Measurements from ENCODE around the gene HJURP.

Gene HJURP

DNA sequence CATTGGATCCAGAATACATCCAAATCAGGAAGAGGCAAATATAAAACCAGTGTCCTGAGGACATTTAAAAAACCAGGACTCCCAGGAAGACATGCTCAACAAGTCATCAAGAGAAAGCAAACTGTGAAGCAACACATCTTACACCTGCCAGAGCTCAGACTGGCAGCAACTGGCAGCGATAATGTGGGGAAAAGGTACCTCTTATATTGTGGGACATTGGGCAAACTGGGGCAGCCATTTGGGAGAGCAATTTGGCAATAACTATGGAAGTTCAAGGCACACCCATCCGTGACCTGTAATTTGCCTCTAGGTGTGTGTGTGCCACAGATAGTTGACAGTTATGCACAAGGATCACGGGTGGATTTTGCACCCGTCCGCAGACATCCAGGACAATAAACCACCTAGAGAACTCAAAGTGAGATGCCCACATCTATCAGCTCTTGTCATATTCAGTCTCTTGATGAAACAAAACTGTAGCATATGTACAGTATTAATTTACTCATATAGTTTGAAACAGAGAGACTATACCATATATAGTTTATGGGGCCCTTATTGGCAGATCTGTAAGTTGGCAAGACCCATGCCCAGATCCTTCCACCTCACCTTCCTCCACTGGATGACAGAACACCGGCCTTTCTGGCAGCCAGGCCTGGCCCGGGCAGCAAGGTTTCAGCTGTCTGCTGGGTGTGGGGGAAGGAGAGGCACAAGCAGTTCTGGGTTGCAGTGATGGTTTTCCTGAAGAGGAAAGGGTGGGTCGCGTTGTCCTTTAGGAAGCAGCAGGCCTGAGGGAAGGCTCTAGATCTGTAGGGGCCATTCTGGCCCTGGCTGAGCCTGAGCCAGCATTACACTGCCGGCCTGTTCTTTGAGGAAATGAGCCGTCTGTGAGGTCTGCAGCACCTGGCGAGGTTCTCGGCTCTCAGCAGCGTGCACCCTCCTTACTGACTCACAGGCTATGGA lies 18.8 kb downstream of the HJURP start:
- no peak overlapping the region for H3K4me3 ChIP-seq (ENCODE audit: low read length)
- H3K9me3 ChIP-seq (ENCODE audit: control insufficient read depth, insufficient read depth, low read length), result no peaks in the 10 kb centered on the region
- peaks cover 30% of the 10 kb centered on the region for H4K20me1 ChIP-seq (ENCODE audit: control insufficient read depth, insufficient read depth, low read depth, low read length)
- no peaks in the 10 kb centered on the region for H3K9me2 ChIP-seq (replicated peaks; ENCODE audit: control insufficient read depth, low read length)
- no peak overlapping the region for H3K4me2 ChIP-seq (ENCODE audit: low read length)
- peaks cover 11% of the 10 kb centered on the region for H3K4me1 ChIP-seq (ENCODE audit: control insufficient read depth, low read length)
- peaks cover 65% of the 10 kb centered on the region for H3K36me3 ChIP-seq (ENCODE audit: control insufficient read depth, low read length)
- no peak overlapping the region for H3K27ac ChIP-seq (ENCODE audit: low read depth, low read length)
- TF ChIP-seq, protein P1, sequence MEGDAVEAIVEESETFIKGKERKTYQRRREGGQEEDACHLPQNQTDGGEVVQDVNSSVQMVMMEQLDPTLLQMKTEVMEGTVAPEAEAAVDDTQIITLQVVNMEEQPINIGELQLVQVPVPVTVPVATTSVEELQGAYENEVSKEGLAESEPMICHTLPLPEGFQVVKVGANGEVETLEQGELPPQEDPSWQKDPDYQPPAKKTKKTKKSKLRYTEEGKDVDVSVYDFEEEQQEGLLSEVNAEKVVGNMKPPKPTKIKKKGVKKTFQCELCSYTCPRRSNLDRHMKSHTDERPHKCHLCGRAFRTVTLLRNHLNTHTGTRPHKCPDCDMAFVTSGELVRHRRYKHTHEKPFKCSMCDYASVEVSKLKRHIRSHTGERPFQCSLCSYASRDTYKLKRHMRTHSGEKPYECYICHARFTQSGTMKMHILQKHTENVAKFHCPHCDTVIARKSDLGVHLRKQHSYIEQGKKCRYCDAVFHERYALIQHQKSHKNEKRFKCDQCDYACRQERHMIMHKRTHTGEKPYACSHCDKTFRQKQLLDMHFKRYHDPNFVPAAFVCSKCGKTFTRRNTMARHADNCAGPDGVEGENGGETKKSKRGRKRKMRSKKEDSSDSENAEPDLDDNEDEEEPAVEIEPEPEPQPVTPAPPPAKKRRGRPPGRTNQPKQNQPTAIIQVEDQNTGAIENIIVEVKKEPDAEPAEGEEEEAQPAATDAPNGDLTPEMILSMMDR (IDR thresholded peaks at IDR 0.05; ENCODE audit: low read depth, low read length, poor library complexity, severe bottlenecking), result no peak
- no peak for TF ChIP-seq EZH2phosphoT487 (IDR thresholded peaks at IDR 0.05; ENCODE audit: borderline replicate concordance, low read length)
- H3F3A ChIP-seq (ENCODE audit: control insufficient read depth, insufficient read depth), result peaks cover 20% of the 10 kb centered on the region
- no peaks in the 10 kb centered on the region for H3K27me3 ChIP-seq (ENCODE audit: control insufficient read depth, low read length)
- peaks cover 46% of the 10 kb centered on the region for H3K79me2 ChIP-seq (ENCODE audit: control insufficient read depth, low read length)

DNA sequence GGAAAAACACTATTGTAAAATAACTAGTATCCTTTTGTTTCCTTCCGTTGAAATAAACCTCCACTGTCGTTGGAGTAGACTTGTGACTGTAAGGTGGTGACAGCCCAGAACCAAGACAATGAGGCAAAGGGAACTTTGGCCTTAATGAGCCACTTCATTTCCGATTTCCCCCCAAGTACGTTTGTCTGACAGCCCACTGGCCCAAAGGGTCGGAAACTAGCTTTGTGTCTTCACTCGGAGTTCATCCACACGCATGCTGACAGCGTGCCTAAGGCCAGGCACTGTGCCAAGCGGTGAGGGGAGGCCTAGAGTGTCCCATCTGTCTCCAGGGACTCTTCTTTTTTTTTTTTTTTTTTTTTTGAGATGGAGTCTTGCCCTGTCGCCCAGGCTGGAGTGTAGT lies 21.0 kb downstream of the HJURP start:
- Histone ChIP-seq H3K79me2 (ENCODE audit: control insufficient read depth, low read length) (peaks cover 24% of the 10 kb centered on the region), H3K27me3 (ENCODE audit: control insufficient read depth, low read length) (no peaks in the 10 kb centered on the region), H3K9me2 (replicated peaks; ENCODE audit: control insufficient read depth, low read length) (no peaks in the 10 kb centered on the region), H3K4me3 (ENCODE audit: low read length) (no peak overlapping the region), H3K36me3 (ENCODE audit: control insufficient read depth, low read length) (peaks cover 43% of the 10 kb centered on the region), H3K4me2 (ENCODE audit: low read length) (no peak overlapping the region), H3K27ac (ENCODE audit: low read depth, low read length) (no peak overlapping the region), H3K4me1 (ENCODE audit: control insufficient read depth, low read length) (peaks cover 11% of the 10 kb centered on the region), H3K9me3 (ENCODE audit: control insufficient read depth, insufficient read depth, low read length) (no peaks in the 10 kb centered on the region), H3F3A (ENCODE audit: control insufficient read depth, insufficient read depth) (peaks cover 20% of the 10 kb centered on the region), H4K20me1 (ENCODE audit: control insufficient read depth, insufficient read depth, low read depth, low read length) (peaks cover 17% of the 10 kb centered on the region; the same call in 1 of the 2 replicates)
- TF ChIP-seq EZH2phosphoT487 (IDR thresholded peaks at IDR 0.05; ENCODE audit: borderline replicate concordance, low read length), result no peak
- TF ChIP-seq, protein P1 (IDR thresholded peaks at IDR 0.05; ENCODE audit: low read depth, low read length, poor library complexity, severe bottlenecking), result no peak

DNA sequence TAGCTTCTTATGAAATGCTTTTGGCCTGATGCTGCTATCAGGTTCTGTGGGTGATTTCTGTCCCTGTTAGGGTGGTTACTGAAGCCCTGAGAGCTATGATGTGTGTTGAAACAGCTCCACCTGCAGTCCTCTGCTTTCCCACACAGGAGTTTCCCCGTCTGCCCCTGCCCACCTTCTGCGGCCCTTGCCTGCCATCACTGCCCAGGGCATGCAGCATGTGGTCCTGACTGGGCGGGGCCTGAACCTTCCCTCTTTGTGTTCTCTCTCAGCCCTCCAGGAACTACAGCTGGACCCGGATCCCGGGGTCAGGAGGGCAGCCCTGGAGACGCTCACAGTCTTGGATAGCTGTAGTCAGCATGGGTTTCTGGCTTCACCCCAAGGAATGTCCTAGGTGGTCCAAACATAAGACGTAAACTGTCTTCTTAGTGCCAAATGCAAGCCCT lies 21.4 kb downstream of the HJURP start:
- Histone ChIP-seq H3K27ac (ENCODE audit: low read depth, low read length) (no peak overlapping the region), H3K4me1 (ENCODE audit: control insufficient read depth, low read length) (peaks cover 11% of the 10 kb centered on the region), H3F3A (ENCODE audit: control insufficient read depth, insufficient read depth) (peaks cover 20% of the 10 kb centered on the region), H3K9me3 (ENCODE audit: control insufficient read depth, insufficient read depth, low read length) (no peaks in the 10 kb centered on the region), H3K4me2 (ENCODE audit: low read length) (no peak overlapping the region), H3K9me2 (replicated peaks; ENCODE audit: control insufficient read depth, low read length) (no peaks in the 10 kb centered on the region), H4K20me1 (ENCODE audit: control insufficient read depth, insufficient read depth, low read depth, low read length) (peaks cover 12% of the 10 kb centered on the region; the same call in 1 of the 2 replicates), H3K79me2 (ENCODE audit: control insufficient read depth, low read length) (peaks cover 19% of the 10 kb centered on the region), H3K27me3 (ENCODE audit: control insufficient read depth, low read length) (no peaks in the 10 kb centered on the region), H3K4me3 (ENCODE audit: low read length) (no peak overlapping the region), H3K36me3 (ENCODE audit: control insufficient read depth, low read length) (peaks cover 39% of the 10 kb centered on the region)
- TF ChIP-seq EZH2phosphoT487 (IDR thresholded peaks at IDR 0.05; ENCODE audit: borderline replicate concordance, low read length), result no peak
- TF ChIP-seq, protein P1 (IDR thresholded peaks at IDR 0.05; ENCODE audit: low read depth, low read length, poor library complexity, severe bottlenecking), result peak; percentile 33

Data from DOHH2 (cell line).